Smooth muscle cell (in vitro differentiated cells): ENCODE measurements around the gene OR51B2. TPM values are rescaled to one million over a fixed set of nuclear protein-coding genes. Genes with fewer than 3 reads are reported as not detected.
A peak's percentile ranks its signal among the peaks of the same experiment; 100 is the strongest.

Experiments used
- DNase-seq: peaks from one replicate; lab custom pipeline; 2025; ENCODE audit not compliant: unreplicated experiment; lab: John Stamatoyannopoulos, UW
- H2AFZ ChIP-seq: fragments of 200-600 bp; sonication (generic); 2 replicates; pipeline ENCODE4 v1.6.0; 2016; ENCODE audit warnings: antibody characterized with exemption, low read depth, mild to moderate bottlenecking
- H3F3A ChIP-seq: fragments of 200-600 bp; sonication (generic); 2 replicates; pipeline ENCODE4 v1.6.0; 2017; ENCODE audit warnings: antibody characterized with exemption, low read depth
- H3K27ac ChIP-seq: fragments of 200-600 bp; sonication (generic); 2 replicates; pipeline ENCODE4 v1.5.1; 2016; ENCODE audit warnings: low read depth, mild to moderate bottlenecking
- H3K27me3 ChIP-seq: fragments of 200-600 bp; sonication (generic); 2 replicates; pipeline ENCODE4 v1.6.1; 2016; ENCODE audit warnings: low read depth, mild to moderate bottlenecking
- H3K36me3 ChIP-seq: fragments of 200-600 bp; sonication (generic); 2 replicates; pipeline ENCODE4 v1.5.1; 2016; ENCODE audit warnings: low read depth
- H3K4me1 ChIP-seq: fragments of 200-600 bp; sonication (generic); 2 replicates; pipeline ENCODE4 v1.5.1; 2016; ENCODE audit warnings: low read depth
- H3K4me2 ChIP-seq: fragments of 200-600 bp; sonication (generic); 2 replicates; pipeline ENCODE4 v1.6.0; 2016; ENCODE audit warnings: mild to moderate bottlenecking
- H3K4me3 ChIP-seq: fragments of 200-600 bp; sonication (generic); 2 replicates; pipeline ENCODE4 v1.5.1; 2016; ENCODE audit warnings: mild to moderate bottlenecking
- H3K79me2 ChIP-seq: fragments of 200-600 bp; sonication (generic); 2 replicates; pipeline ENCODE4 v1.6.0; 2016; ENCODE audit warnings: low read depth, mild to moderate bottlenecking
- H3K9ac ChIP-seq: fragments of 200-600 bp; sonication (generic); 2 replicates; pipeline ENCODE4 v1.6.0; 2016; ENCODE audit warnings: low read depth
- H3K9me3 ChIP-seq: fragments of 200-600 bp; sonication (generic); replicated peaks from 2 replicates; pipeline ENCODE4 v1.5.1; 2016; ENCODE audit warnings: low read depth
- H4K20me1 ChIP-seq: fragments of 200-600 bp; sonication (generic); 2 replicates; pipeline ENCODE4 v1.6.0; 2016; ENCODE audit warnings: low read depth
- WGBS: methylation state at CpG from one replicate; pipeline ENCODE4 v1.1.7; 2016; ENCODE audit warnings: low lambda C conversion rate; 5-methylcytosine and 5-hydroxymethylcytosine counted together
- polyA plus RNA-seq: library from polyadenylated mRNA; unstranded; fragments of >200 nt; fragmentation: Nextera tagmentation; extraction: Ambion mirVana; gene quantifications from 2 replicates; pipeline ENCODE4 v1.2.1, GENCODE V29; 2016
- total RNA-seq: library from RNA; depleted of rRNA; stranded (reverse); fragments of >200 nt; gene quantifications from 2 replicates; pipeline ENCODE4 v1.2.3, GENCODE V29; 2014
- TF ChIP-seq, protein P1 (sequence below): fragments of 200-600 bp; sonication (generic); IDR thresholded peaks from 2 replicates; pipeline ENCODE4 v1.5.1; 2017; ENCODE audit warnings: borderline replicate concordance, mild to moderate bottlenecking, antibody characterized with exemption; ENCODE audit not compliant: insufficient read depth, poor library complexity, severe bottlenecking

The OR51B2 gene, protein sequence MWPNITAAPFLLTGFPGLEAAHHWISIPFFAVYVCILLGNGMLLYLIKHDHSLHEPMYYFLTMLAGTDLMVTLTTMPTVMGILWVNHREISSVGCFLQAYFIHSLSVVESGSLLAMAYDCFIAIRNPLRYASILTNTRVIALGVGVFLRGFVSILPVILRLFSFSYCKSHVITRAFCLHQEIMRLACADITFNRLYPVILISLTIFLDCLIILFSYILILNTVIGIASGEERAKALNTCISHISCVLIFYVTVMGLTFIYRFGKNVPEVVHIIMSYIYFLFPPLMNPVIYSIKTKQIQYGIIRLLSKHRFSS
- not detected in 2 replicates for total RNA-seq
- polyA plus RNA-seq: not detected in 2 replicates

DNA sequence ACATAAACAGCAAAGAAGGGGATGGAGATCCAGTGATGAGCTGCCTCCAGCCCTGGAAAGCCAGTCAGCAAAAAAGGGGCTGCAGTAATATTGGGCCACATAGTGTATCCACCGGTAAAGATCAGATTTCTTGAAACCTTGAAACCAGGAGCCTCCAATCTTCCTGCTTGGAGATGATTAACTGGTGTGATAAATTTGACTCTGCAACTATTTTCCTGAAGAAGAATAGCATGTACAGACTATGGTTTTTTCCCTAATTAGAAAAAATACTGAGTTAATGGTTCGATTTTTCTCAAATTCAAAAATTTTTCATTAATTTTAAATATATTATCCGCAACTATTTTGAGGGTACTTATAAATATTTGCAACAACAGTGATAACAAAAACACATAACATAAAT is at the start of gene OR51B2:
Gene OR51B2, minus strand, starts transcription at position 101 of the 400 bp plus-strand sequence. Its CDS starts 0 bp downstream, at position 101.
- 63% methylated on average over 3 of the region's 3 CpGs for WGBS
- H3K4me3 ChIP-seq: no peak within 1 kb of the TSS
- DNase-seq: no peak
- H3K4me1 ChIP-seq: no peaks in the 10 kb centered on the region
- no peaks in the 10 kb centered on the region for H3K79me2 ChIP-seq
- no peak within 1 kb of the TSS for H3K4me2 ChIP-seq
- no peak within 1 kb of the TSS for H2AFZ ChIP-seq
- H3K9me3 ChIP-seq: no peaks in the 10 kb centered on the region
- H3K27ac ChIP-seq: no peak within 1 kb of the TSS
- no peaks in the 10 kb centered on the region for H3F3A ChIP-seq
- TF ChIP-seq, protein P1, sequence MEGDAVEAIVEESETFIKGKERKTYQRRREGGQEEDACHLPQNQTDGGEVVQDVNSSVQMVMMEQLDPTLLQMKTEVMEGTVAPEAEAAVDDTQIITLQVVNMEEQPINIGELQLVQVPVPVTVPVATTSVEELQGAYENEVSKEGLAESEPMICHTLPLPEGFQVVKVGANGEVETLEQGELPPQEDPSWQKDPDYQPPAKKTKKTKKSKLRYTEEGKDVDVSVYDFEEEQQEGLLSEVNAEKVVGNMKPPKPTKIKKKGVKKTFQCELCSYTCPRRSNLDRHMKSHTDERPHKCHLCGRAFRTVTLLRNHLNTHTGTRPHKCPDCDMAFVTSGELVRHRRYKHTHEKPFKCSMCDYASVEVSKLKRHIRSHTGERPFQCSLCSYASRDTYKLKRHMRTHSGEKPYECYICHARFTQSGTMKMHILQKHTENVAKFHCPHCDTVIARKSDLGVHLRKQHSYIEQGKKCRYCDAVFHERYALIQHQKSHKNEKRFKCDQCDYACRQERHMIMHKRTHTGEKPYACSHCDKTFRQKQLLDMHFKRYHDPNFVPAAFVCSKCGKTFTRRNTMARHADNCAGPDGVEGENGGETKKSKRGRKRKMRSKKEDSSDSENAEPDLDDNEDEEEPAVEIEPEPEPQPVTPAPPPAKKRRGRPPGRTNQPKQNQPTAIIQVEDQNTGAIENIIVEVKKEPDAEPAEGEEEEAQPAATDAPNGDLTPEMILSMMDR: no peak
- H4K20me1 ChIP-seq: no peaks in the 10 kb centered on the region
- H3K36me3 ChIP-seq: no peaks in the 10 kb centered on the region
- no peaks in the 10 kb centered on the region for H3K27me3 ChIP-seq
- H3K9ac ChIP-seq: no peak within 1 kb of the TSS

GRCh38 chr11:5369789-5370188 is 45.7 kb upstream of the OR51B2 start:
- Histone ChIP-seq H3K79me2 (no peaks in the 10 kb centered on the region), H3K9ac (no peak overlapping the region), H4K20me1 (no peaks in the 10 kb centered on the region), H3K4me2 (no peak overlapping the region), H3F3A (no peaks in the 10 kb centered on the region), H3K36me3 (no peaks in the 10 kb centered on the region), H2AFZ (no peak overlapping the region), H3K4me1 (no peaks in the 10 kb centered on the region), H3K4me3 (no peak overlapping the region), H3K9me3 (no peaks in the 10 kb centered on the region), H3K27me3 (no peaks in the 10 kb centered on the region), H3K27ac (no peak overlapping the region)
- TF ChIP-seq, protein P1: peak; percentile 39
- no peak for DNase-seq

- no peak for DNase-seq
- TF ChIP-seq, protein P1: no peak
- Histone ChIP-seq H3K79me2 (no peaks in the 10 kb centered on the region), H3K4me1 (no peaks in the 10 kb centered on the region), H3K9ac (no peak overlapping the region), H3K27me3 (no peaks in the 10 kb centered on the region), H3K4me2 (no peak overlapping the region), H3K27ac (no peak overlapping the region), H2AFZ (no peak overlapping the region), H3K9me3 (no peaks in the 10 kb centered on the region), H3F3A (no peaks in the 10 kb centered on the region), H3K4me3 (no peak overlapping the region), H4K20me1 (no peaks in the 10 kb centered on the region), H3K36me3 (no peaks in the 10 kb centered on the region)
- WGBS: 18% methylated on average over 3 of the region's 3 CpGs
Observed at GRCh38 chr11:5368502-5369043, 44.5 kb upstream of the OR51B2 start.
